ENCODE data around the gene TNS3. TPM values are rescaled to one million over a fixed set of nuclear protein-coding genes. Genes with fewer than 3 reads are reported as not detected.

The TNS3 gene
- total and polyA plus RNA-seq, 2 donors (not counting 3 experiments of a cell fraction or from before 2014, with no cell fraction given): 10.4 to 45.1 TPM

- no peaks in the 10 kb centered on the region for H3K27me3 ChIP-seq (ENCODE audit: control insufficient read depth in 2 of 2, insufficient read depth in 2 of 2, low read length in 2 of 2)
- ChIA-PET POLR2A (no interaction called here), CTCF (interaction anchor here (1.3 kb wide), 1 partner anchor 149 kb away, joined by 5 read pairs; no protein-coding TSS in a partner anchor)
- FAIRE-seq (no peak), DNase-seq (ENCODE audit: low read depth, low spot score) (no peak)
- H2AFZ ChIP-seq (ENCODE audit: low read depth, low read length): no peak overlapping the region
- no peak overlapping the region for H3K27ac ChIP-seq (ENCODE audit: insufficient read depth, low read depth, low read length)
- intact Hi-C loops (cut with micrococcal nuclease): no loop called here
- no peaks in the 10 kb centered on the region for H3K36me3 ChIP-seq (ENCODE audit: control insufficient read depth in 2 of 2, extremely low read depth in 1 of 2, insufficient read depth in 2 of 2, low read length in 2 of 2)
- H3K79me2 ChIP-seq (ENCODE audit: control insufficient read depth, insufficient read depth, low read length): no peaks in the 10 kb centered on the region
- dilution Hi-C loops (cut with MboI; ENCODE audit: extremely low pct_ligation_motif_present, low sequenced_read_pairs): no loop called here
- H3K9me1 ChIP-seq (replicated peaks; ENCODE audit: control insufficient read depth, extremely low read depth, insufficient read depth, low read length): no peaks in the 10 kb centered on the region
- H4K20me1 ChIP-seq (replicated peaks; ENCODE audit: control insufficient read depth, extremely low read depth, insufficient read depth, low read length): no peaks in the 10 kb centered on the region
- H3K9ac ChIP-seq (replicated peaks; ENCODE audit: extremely low read depth, insufficient read depth, low read length): no peak overlapping the region
- no peak overlapping the region for H3K4me2 ChIP-seq (ENCODE audit: insufficient read depth, low read length)
- H3K4me1 ChIP-seq (ENCODE audit: control insufficient read depth, extremely low read depth, insufficient read depth, low read length): no peaks in the 10 kb centered on the region
- BruUV-seq (replicated peaks): no TSS peak
- TF ChIP-seq EZH2 (IDR thresholded peaks at IDR 0.05; ENCODE audit: borderline replicate concordance, low read depth, low read length, severe bottlenecking): no peak
- no peak for TF ChIP-seq MYC (IDR thresholded peaks at IDR 0.05; ENCODE audit: low read depth, low read length)
- TF ChIP-seq POLR2A (IDR thresholded peaks at IDR 0.05; ENCODE audit: low read depth, low read length): no peak
- no peak for TF ChIP-seq FOS (IDR thresholded peaks at IDR 0.05; ENCODE audit: borderline replicate concordance, insufficient read depth, low read length)
- TF ChIP-seq, protein P1, sequence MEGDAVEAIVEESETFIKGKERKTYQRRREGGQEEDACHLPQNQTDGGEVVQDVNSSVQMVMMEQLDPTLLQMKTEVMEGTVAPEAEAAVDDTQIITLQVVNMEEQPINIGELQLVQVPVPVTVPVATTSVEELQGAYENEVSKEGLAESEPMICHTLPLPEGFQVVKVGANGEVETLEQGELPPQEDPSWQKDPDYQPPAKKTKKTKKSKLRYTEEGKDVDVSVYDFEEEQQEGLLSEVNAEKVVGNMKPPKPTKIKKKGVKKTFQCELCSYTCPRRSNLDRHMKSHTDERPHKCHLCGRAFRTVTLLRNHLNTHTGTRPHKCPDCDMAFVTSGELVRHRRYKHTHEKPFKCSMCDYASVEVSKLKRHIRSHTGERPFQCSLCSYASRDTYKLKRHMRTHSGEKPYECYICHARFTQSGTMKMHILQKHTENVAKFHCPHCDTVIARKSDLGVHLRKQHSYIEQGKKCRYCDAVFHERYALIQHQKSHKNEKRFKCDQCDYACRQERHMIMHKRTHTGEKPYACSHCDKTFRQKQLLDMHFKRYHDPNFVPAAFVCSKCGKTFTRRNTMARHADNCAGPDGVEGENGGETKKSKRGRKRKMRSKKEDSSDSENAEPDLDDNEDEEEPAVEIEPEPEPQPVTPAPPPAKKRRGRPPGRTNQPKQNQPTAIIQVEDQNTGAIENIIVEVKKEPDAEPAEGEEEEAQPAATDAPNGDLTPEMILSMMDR (IDR thresholded peaks at IDR 0.05; ENCODE audit: extremely low read depth in 1 of 2, insufficient read depth in 1 of 2, low read depth in 1 of 2, low read length in 2 of 2): no peak
- TF ChIP-seq JUN (IDR thresholded peaks at IDR 0.05; ENCODE audit: borderline replicate concordance, insufficient read depth, insufficient read length, low read depth): no peak
- TF ChIP-seq GATA2 (IDR thresholded peaks at IDR 0.05; ENCODE audit: insufficient read depth, insufficient read length, low read depth, low read length): no peak
- TF ChIP-seq, protein P2, sequence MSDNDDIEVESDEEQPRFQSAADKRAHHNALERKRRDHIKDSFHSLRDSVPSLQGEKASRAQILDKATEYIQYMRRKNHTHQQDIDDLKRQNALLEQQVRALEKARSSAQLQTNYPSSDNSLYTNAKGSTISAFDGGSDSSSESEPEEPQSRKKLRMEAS (IDR thresholded peaks at IDR 0.05; ENCODE audit: insufficient read depth, insufficient read length): no peak
- no peak for TF ChIP-seq POLR2AphosphoS5 (IDR thresholded peaks at IDR 0.05; ENCODE audit: insufficient read depth, low read depth, low read length)
- no peak overlapping the region for H3K4me3 ChIP-seq (replicated peaks in 1 of 3; ENCODE audit: insufficient read depth in 1 of 3, low read depth in 1 of 3, low read length in 3 of 3)
- H3K9me3 ChIP-seq (replicated peaks; ENCODE audit: control insufficient read depth, insufficient read depth, low read length): no peaks in the 10 kb centered on the region
These were observed 166.3 kb downstream of the TNS3 start for GRCh38 chr7:47415318-47416212.

Measured in endothelial cell of umbilical vein (primary cell).